Measurements from ENCODE around the gene TIMP2. TPM values are rescaled to one million over a fixed set of nuclear protein-coding genes. Genes with fewer than 3 reads are reported as not detected.
A peak's percentile ranks its signal among the peaks of the same experiment; 100 is the strongest.

The TIMP2 gene
- total RNA-seq, 4 donors from 2014 or later: 20.4 to 28.7 (median 27.0) TPM

- ATAC-seq: no peak
- in situ Hi-C loops (cut with MboI; ENCODE audit: low sequenced_read_pairs in 4 of 4) (no loop called here), intact Hi-C loops (cut with DNase I; ENCODE audit: low total_unique reads) (no loop called here)
- Histone ChIP-seq H3K27me3 (no peaks in the 10 kb centered on the region), H3K4me1 (peaks cover 41 to 42% of the 10 kb centered on the region in 2 donors), H3K27ac (peak overlapping the region in 1 of 4 donors; percentile 48), H3K9me3 (no peaks in the 10 kb centered on the region), H3K4me3 (no peak overlapping the region), H3K36me3 (no peaks in the 10 kb centered on the region)
- TF ChIP-seq POLR2A (IDR thresholded peaks at IDR 0.05) (no peak), CTCF (IDR thresholded peaks at IDR 0.05 in 4 of 5, conservative IDR thresholded peaks at IDR 0.05 in 1 of 5) (no peak)
- DNase-seq: no peak
Observed at GRCh38 chr17:78898075-78898836, 26.9 kb downstream of the TIMP2 start.

GRCh38 chr17:78897664-78898047 lies 27.5 kb downstream of the TIMP2 start:
- Histone ChIP-seq H3K36me3 (no peaks in the 10 kb centered on the region), H3K4me1 (peaks cover 40 to 42% of the 10 kb centered on the region in 2 donors), H3K27me3 (no peaks in the 10 kb centered on the region), H3K9me3 (no peaks in the 10 kb centered on the region), H3K4me3 (no peak overlapping the region), H3K27ac (peak overlapping the region in 2 of 4 donors; percentile 28 to 48)
- ATAC-seq (peak; percentile 56 to 61), DNase-seq (no peak)
- no peak for TF ChIP-seq POLR2A (IDR thresholded peaks at IDR 0.05)
- no peak for TF ChIP-seq CTCF (IDR thresholded peaks at IDR 0.05 in 4 of 5, conservative IDR thresholded peaks at IDR 0.05 in 1 of 5)
- in situ Hi-C loops (cut with MboI; ENCODE audit: low sequenced_read_pairs in 4 of 4) (no loop called here), intact Hi-C loops (cut with DNase I; ENCODE audit: low total_unique reads) (no loop called here)

GRCh38 chr17:78896834-78897663 lies 28.1 kb downstream of the TIMP2 start:
- DNase-seq: no peak
- intact Hi-C loops (cut with DNase I; ENCODE audit: low total_unique reads) (no loop called here), in situ Hi-C loops (cut with MboI; ENCODE audit: low sequenced_read_pairs in 4 of 4) (no loop called here)
- ATAC-seq: no peak
- no peaks in the 10 kb centered on the region for H3K27me3 ChIP-seq
- TF ChIP-seq CTCF (IDR thresholded peaks at IDR 0.05 in 4 of 5, conservative IDR thresholded peaks at IDR 0.05 in 1 of 5) (no peak), POLR2A (IDR thresholded peaks at IDR 0.05) (no peak)
- no peaks in the 10 kb centered on the region for H3K9me3 ChIP-seq
- no peaks in the 10 kb centered on the region for H3K36me3 ChIP-seq
- H3K4me1 ChIP-seq: peaks cover 42 to 46% of the 10 kb centered on the region in 2 donors
- H3K4me3 ChIP-seq: no peak overlapping the region
- H3K27ac ChIP-seq: peak overlapping the region in 3 of 4 donors; percentile 28 to 48 (median 45)

GRCh38 chr17:78896091-78896833 lies 28.9 kb downstream of the TIMP2 start:
- H3K27me3 ChIP-seq: no peaks in the 10 kb centered on the region
- no peaks in the 10 kb centered on the region for H3K36me3 ChIP-seq
- ATAC-seq (no peak), DNase-seq (no peak)
- H3K9me3 ChIP-seq: no peaks in the 10 kb centered on the region
- no peak overlapping the region for H3K4me3 ChIP-seq
- H3K4me1 ChIP-seq: peaks cover 42 to 49% of the 10 kb centered on the region in 2 donors
- intact Hi-C loops (cut with DNase I; ENCODE audit: low total_unique reads) (no loop called here), in situ Hi-C loops (cut with MboI; ENCODE audit: low sequenced_read_pairs in 4 of 4) (no loop called here)
- peak overlapping the region; percentile 28 to 53 (median 40) for H3K27ac ChIP-seq
- TF ChIP-seq CTCF (IDR thresholded peaks at IDR 0.05 in 4 of 5, conservative IDR thresholded peaks at IDR 0.05 in 1 of 5): no peak
